ENCODE data around the gene ZNF148. TPM values are rescaled to one million over a fixed set of nuclear protein-coding genes. Genes with fewer than 3 reads are reported as not detected.

Gene ZNF148
- total and polyA plus RNA-seq, 2 of the 4 experiments (the other 2 are of a cell fraction): 9.4 to 65.2 TPM

DNA sequence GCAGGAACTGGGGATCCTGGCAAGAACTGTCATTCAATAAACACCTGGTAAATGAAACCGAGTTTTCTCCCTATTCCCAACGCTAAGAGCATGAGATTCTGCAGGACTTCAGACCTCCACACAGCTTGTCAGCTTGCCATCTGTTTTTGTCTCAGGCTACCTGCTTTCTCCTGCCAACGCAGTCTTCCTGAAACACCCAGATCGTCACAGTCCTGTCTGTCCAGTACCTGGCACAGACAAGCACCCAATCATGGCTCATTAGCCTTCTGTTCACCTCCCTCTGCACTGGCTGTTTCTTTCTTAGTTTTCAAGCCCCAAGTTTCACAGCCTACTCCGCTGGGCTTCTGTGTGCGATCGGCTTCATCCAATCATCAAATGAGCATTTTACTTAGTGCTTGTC, 167.6 kb downstream of the ZNF148 start:
- H3K36me3 ChIP-seq (ENCODE audit: control insufficient read depth, insufficient read depth, low read length): no peaks in the 10 kb centered on the region
- ChIA-PET POLR2A (ENCODE audit: unreplicated experiment) (no interaction called here), CTCF (no interaction called here)
- peaks cover 16% of the 10 kb centered on the region; the same call in 1 of the 2 replicates for H3K27me3 ChIP-seq (ENCODE audit: control insufficient read depth, insufficient read depth, low read length)
- no peaks in the 10 kb centered on the region for H4K20me1 ChIP-seq (ENCODE audit: insufficient read depth, low read length)
- H2BK15ac ChIP-seq (ENCODE audit: low read depth, low read length): no peak overlapping the region
- in situ Hi-C loops (cut with MboI; ENCODE audit: low sequenced_read_pairs): no loop called here
- H2AK5ac ChIP-seq (ENCODE audit: low read depth, low read length): no peak overlapping the region
- no peak overlapping the region for H2AFZ ChIP-seq (replicated peaks; ENCODE audit: low read length, poor library complexity)
- H3K4me3 ChIP-seq (ENCODE audit: insufficient read depth, low read depth, low read length): no peak overlapping the region
- H3K4me1 ChIP-seq (ENCODE audit: control insufficient read depth, insufficient read depth, low read length): no peaks in the 10 kb centered on the region; the same call in 1 of the 2 replicates
- no peak overlapping the region for H3K4ac ChIP-seq (ENCODE audit: low read depth, low read length)
- H2BK20ac ChIP-seq (ENCODE audit: low read depth, low read length): no peak overlapping the region
- BruUV-seq (replicated peaks): no TSS peak
- no peak overlapping the region for H3K27ac ChIP-seq (ENCODE audit: insufficient read depth, low read length)
- TF ChIP-seq CHD1 (IDR thresholded peaks at IDR 0.05; ENCODE audit: low read depth, low read length): no peak
- TF ChIP-seq NFE2L2 (IDR thresholded peaks at IDR 0.05; ENCODE audit: low read depth, low read length): no peak
- no peak for TF ChIP-seq FOS (IDR thresholded peaks at IDR 0.05; ENCODE audit: low read depth, low read length)
- no peak for DNase-seq
- no peak overlapping the region for H4K5ac ChIP-seq (ENCODE audit: low read depth, low read length)
- no peak overlapping the region for H2BK120ac ChIP-seq (ENCODE audit: low read depth, low read length)
- dilution Hi-C loops (cut with HindIII; ENCODE audit: low sequenced_read_pairs, unreplicated experiment): no loop called here
- no peak for ATAC-seq (ENCODE audit: low read depth)
- intact Hi-C loops (cut with micrococcal nuclease): no loop called here
- WGBS, 2 experiments (ENCODE audit: extremely low coverage in 2 of 2, insufficient read length in 1 of 2): 89% methylated on average over 3 of the region's 7 CpGs; no CpG with 5 or more reads in 1 of the 2 experiments
- no peak overlapping the region for H3K4me2 ChIP-seq (ENCODE audit: low read depth, low read length)
- no peak overlapping the region for H3K14ac ChIP-seq (replicated peaks; ENCODE audit: low read depth, low read length)
- no peak overlapping the region for H3K23ac ChIP-seq (ENCODE audit: low read depth, low read length)
- H3K56ac ChIP-seq (ENCODE audit: extremely low read depth, insufficient read depth, low read length): no peak overlapping the region
- H4K8ac ChIP-seq (ENCODE audit: low read depth in 2 of 2, low read length in 2 of 2): no peak overlapping the region
- no peaks in the 10 kb centered on the region for H3K79me1 ChIP-seq (ENCODE audit: low read depth in 1 of 2, low read length in 2 of 2)
- no peak overlapping the region for H2AK9ac ChIP-seq (replicated peaks; ENCODE audit: low read depth, low read length, poor library complexity)
- H2BK5ac ChIP-seq (ENCODE audit: low read depth, low read length, poor library complexity, severe bottlenecking): no peak overlapping the region
- no peaks in the 10 kb centered on the region for H3K9me3 ChIP-seq (ENCODE audit: control insufficient read depth, insufficient read depth, low read length)
- H3K9ac ChIP-seq (ENCODE audit: low read depth, low read length): no peak overlapping the region
- no peak overlapping the region for H4K91ac ChIP-seq (ENCODE audit: insufficient read depth, low read depth, low read length)
- no peak overlapping the region for H3K18ac ChIP-seq (ENCODE audit: low read depth, low read length)
- H3K9me1 ChIP-seq (ENCODE audit: insufficient read depth, low read length): no peaks in the 10 kb centered on the region; the same call in 1 of the 2 replicates

All from IMR-90 (cell line).